Transverse colon (tissue), 4 donors: ENCODE measurements around the gene LDLRAD4. TPM values are rescaled to one million over a fixed set of nuclear protein-coding genes. Genes with fewer than 3 reads are reported as not detected.

Source experiments
- DNase-seq: peaks from one replicate; pipeline ENCODE4 v3.0.0-alpha.2; 2019
- H3K27ac ChIP-seq, 4 donors: fragments of 200-600 bp; sonication (generic); 2 replicates each; pipeline ENCODE4 v1.5.1; 2016 to 2018; ENCODE audit warnings: inconsistent platforms in 4 of 4
- H3K27me3 ChIP-seq: fragments of 200-600 bp; sonication (generic); 2 replicates; pipeline ENCODE4 v1.5.1; 2017; ENCODE audit warnings: inconsistent platforms
- H3K36me3 ChIP-seq, 4 donors: fragments of 200-600 bp; sonication (generic); 2 replicates each; pipeline ENCODE4 v1.5.1; 2017 to 2019; ENCODE audit warnings: inconsistent platforms in 4 of 4
- H3K4me1 ChIP-seq, 4 donors: fragments of 200-600 bp; sonication (generic); 2 replicates each; pipeline ENCODE4 v1.5.1; 2017 to 2020; ENCODE audit warnings: inconsistent platforms in 4 of 4
- H3K4me3 ChIP-seq, 4 donors: fragments of 200-600 bp; sonication (generic); 1 replicate in 1 of 4; 2 replicates in 3 of 4; pipeline versions ENCODE4 v1.5.1 to v1.6.1; 2017 to 2019; ENCODE audit warnings: inconsistent platforms in 4 of 4
- H3K9me3 ChIP-seq, 2 donors: fragments of 200-600 bp; sonication (generic); 2 replicates each; pipeline ENCODE4 v1.5.1; 2017 to 2019; ENCODE audit warnings: inconsistent platforms in 2 of 2
- EP300 ChIP-seq: sonication (generic); formaldehyde crosslinking; IDR thresholded peaks from one replicate; pipeline ENCODE4 v1.6.1; 2017; ENCODE audit warnings: antibody characterized with exemption, low read depth
- POLR2A ChIP-seq: fragments of 450-650 bp; IDR thresholded peaks from one replicate; pipeline ENCODE4 v1.6.1; 2016; ENCODE audit warnings: antibody characterized with exemption, mild to moderate bottlenecking, moderate library complexity
- POLR2AphosphoS5 ChIP-seq, 3 donors: sonication (generic); formaldehyde crosslinking; IDR thresholded peaks; one replicate each; pipeline ENCODE4 v1.6.1; 2016; ENCODE audit warnings: antibody characterized with exemption in 3 of 3
- WGBS, 2 donors: methylation state at CpG; one replicate each; pipeline ENCODE4 v1.1.5; 2018; ENCODE audit warnings: low coverage in 1 of 2; 5-methylcytosine and 5-hydroxymethylcytosine counted together
- in situ Hi-C, 4 donors: fragments of 200-750 bp; cut with MboI; loops; one replicate each; pipeline versions ENCODE4 v1.15.0 to v1.15.1; 2017; ENCODE audit warnings: low sequenced_read_pairs in 3 of 4, low pct_ligation_motif_present in 1 of 4, low pct_unique_long_range_greater_than_20kb in 1 of 4
- intact Hi-C: fragments of 100-400 bp; cut with DNase I; formaldehyde crosslinking; loops from one replicate; pipeline ENCODE4 v1.15.1; 2023; ENCODE audit warnings: low total_unique reads
- total RNA-seq, 4 donors: library from RNA; depleted of rRNA; stranded (reverse); fragments of >200 nt; gene quantifications; one replicate each; pipeline ENCODE4 v1.1.0, GENCODE V29; 2016
- TF ChIP-seq, protein P1 (sequence below), 5 experiments: fragments of 200-600 bp in 3 of 5; fragments of 450-650 bp in 2 of 5; sonication (generic) in 3 of 5; IDR thresholded peaks; 1 replicate in 2 of 5; 2 replicates in 3 of 5; pipeline ENCODE4 v1.5.1; 2016 to 2017; ENCODE audit warnings: antibody characterized with exemption in 5 of 5, inconsistent platforms in 3 of 5, mild to moderate bottlenecking in 2 of 5, moderate library complexity in 1 of 5

Gene LDLRAD4
- total RNA-seq, 4 donors from 2014 or later = 34.8 to 277 (median 60.6) TPM

DNA sequence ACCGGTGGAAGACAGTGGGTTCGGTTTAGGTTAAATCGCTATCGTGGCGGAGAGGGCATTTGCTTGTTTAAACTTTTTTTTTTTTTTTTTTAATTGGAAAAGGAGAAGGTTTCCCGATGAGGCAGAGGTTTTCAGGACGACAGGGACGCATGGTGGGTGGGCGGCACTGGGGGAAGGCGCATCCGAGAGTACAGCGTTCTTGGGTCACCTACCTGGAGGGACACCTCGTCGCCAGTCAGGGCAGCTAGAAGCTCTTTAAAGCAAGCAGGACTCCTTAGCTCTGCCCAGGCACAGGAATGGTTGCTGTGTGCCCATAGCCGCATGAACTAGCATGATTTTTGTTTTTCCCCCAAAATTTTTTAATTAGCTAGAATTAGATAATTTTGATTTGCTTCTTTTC is 437 bp downstream of the LDLRAD4 start:
- 16 to 43% methylated on average over 1 to 15 of the region's 15 CpGs for WGBS, 2 donors
- Histone ChIP-seq H3K4me1 (peaks cover 42 to 74% (median 59%) of the 10 kb centered on the region in 4 donors), H3K36me3 (no peaks in the 10 kb centered on the region), H3K4me3 (peak overlapping the region; percentile 48 to 83 (median 76)), H3K27me3 (no peaks in the 10 kb centered on the region), H3K27ac (peak overlapping the region; percentile 90 to 92 (median 91)), H3K9me3 (no peaks in the 10 kb centered on the region)
- intact Hi-C loops (loop anchor here (5.0 kb wide), 1 partner anchor 413 kb away; no protein-coding TSS in a partner anchor), in situ Hi-C loops (loop anchor here in 3 of 4 donors (25.0 kb wide), 2 partner anchors 318 to 418 kb away; no protein-coding TSS in a partner anchor)
- TF ChIP-seq POLR2AphosphoS5 (IDR thresholded peaks at IDR 0.05) = no peak
- TF ChIP-seq EP300 = no peak
- TF ChIP-seq POLR2A = no peak
- TF ChIP-seq, protein P1, sequence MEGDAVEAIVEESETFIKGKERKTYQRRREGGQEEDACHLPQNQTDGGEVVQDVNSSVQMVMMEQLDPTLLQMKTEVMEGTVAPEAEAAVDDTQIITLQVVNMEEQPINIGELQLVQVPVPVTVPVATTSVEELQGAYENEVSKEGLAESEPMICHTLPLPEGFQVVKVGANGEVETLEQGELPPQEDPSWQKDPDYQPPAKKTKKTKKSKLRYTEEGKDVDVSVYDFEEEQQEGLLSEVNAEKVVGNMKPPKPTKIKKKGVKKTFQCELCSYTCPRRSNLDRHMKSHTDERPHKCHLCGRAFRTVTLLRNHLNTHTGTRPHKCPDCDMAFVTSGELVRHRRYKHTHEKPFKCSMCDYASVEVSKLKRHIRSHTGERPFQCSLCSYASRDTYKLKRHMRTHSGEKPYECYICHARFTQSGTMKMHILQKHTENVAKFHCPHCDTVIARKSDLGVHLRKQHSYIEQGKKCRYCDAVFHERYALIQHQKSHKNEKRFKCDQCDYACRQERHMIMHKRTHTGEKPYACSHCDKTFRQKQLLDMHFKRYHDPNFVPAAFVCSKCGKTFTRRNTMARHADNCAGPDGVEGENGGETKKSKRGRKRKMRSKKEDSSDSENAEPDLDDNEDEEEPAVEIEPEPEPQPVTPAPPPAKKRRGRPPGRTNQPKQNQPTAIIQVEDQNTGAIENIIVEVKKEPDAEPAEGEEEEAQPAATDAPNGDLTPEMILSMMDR (IDR thresholded peaks at IDR 0.05) = no peak
- DNase-seq = no peak

DNA sequence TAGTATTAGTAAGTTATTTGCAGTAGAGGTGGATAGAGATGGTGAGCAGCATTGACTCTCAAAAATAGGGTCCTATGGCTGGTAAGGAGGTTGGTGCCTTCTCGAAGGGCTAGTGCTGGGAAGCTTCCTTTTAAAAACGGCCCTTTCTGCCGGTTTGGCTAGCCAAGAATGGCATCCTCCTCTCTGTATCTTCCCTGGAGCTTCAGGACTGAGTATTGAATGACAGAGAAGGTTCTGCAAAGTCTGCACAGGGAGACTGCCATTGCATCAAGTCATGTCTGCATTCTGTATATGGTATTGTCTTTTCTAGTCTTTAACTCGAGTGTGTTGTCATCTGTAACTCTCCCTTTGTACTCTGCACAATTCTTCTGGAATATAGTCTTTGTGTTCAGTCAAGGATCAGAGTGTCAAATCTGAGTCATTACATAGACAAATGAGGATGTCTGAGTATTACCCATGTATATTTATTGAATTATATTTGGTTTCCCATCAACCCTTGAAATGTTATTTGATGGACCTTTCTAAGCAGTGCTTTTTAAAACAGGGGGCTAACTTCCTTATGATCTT is 1.1 kb downstream of the LDLRAD4 start:
- no peaks in the 10 kb centered on the region for H3K9me3 ChIP-seq
- WGBS, 2 donors = 13 to 17% methylated on average over 1 to 4 of the region's 4 CpGs
- no peak for DNase-seq
- H3K36me3 ChIP-seq = no peaks in the 10 kb centered on the region
- TF ChIP-seq POLR2A = no peak
- peak in 1 of 3 donors; percentile 40 for TF ChIP-seq POLR2AphosphoS5 (IDR thresholded peaks at IDR 0.05)
- H3K4me1 ChIP-seq = peaks cover 44 to 81% (median 61%) of the 10 kb centered on the region in 4 donors
- H3K27ac ChIP-seq = peak overlapping the region; percentile 90 to 92 (median 92)
- no peaks in the 10 kb centered on the region for H3K27me3 ChIP-seq
- H3K4me3 ChIP-seq = peak overlapping the region in 3 of 4 donors; percentile 69 to 83 (median 83)
- in situ Hi-C loops (loop anchor here in 3 of 4 donors (25.0 kb wide), 2 partner anchors 318 to 418 kb away; no protein-coding TSS in a partner anchor), intact Hi-C loops (loop anchor here (5.0 kb wide), 3 partner anchors 48 to 413 kb away; no protein-coding TSS in a partner anchor)

DNA sequence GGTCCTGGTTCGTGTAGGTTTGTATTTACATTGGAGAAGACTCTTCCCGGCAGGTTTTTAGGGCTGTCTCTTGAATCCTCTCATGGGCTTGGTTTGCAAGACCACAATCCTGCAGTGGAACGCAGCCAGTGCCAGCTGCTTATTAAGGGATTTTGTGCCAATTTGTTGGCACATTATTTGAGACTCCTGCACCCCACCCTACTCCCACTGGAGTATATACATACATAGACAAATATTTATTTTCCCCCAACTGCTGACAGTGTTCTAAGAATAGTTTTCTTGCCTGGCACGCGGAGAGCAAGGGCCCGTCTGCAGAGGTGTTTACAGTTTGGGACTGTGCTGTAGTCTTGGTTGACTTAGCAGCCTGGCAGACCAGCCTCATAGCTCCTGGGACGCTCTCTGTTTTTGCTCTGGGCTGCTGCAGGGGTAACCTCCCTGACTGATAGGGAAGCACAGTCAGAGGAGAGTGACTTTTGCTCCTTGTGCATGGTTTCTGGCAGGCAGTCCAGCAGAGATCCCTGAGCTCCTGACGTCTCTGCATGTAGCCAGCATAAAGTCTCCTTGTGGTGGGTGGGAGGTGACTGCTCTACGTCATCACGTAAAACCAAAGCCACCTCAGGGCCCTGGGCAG is 1.9 kb downstream of the LDLRAD4 start:
- peaks cover 44 to 77% (median 61%) of the 10 kb centered on the region in 4 donors for H3K4me1 ChIP-seq
- H3K4me3 ChIP-seq = peak overlapping the region in 2 of 4 donors; percentile 10 to 83
- H3K27me3 ChIP-seq = no peaks in the 10 kb centered on the region
- H3K9me3 ChIP-seq = no peaks in the 10 kb centered on the region
- no peak for TF ChIP-seq EP300
- TF ChIP-seq POLR2AphosphoS5 (IDR thresholded peaks at IDR 0.05) = peak; percentile 20 to 47 (median 28)
- TF ChIP-seq POLR2A = peak; percentile 25
- TF ChIP-seq, protein P1 (IDR thresholded peaks at IDR 0.05) = no peak
- peak overlapping the region; percentile 90 to 92 (median 92) for H3K27ac ChIP-seq
- in situ Hi-C loops (loop anchor here in 3 of 4 donors (25.0 kb wide), 2 partner anchors 317 to 417 kb away; no protein-coding TSS in a partner anchor), intact Hi-C loops (loop anchor here (5.0 kb wide), 2 partner anchors 47 to 157 kb away; no protein-coding TSS in a partner anchor)
- no peaks in the 10 kb centered on the region for H3K36me3 ChIP-seq
- WGBS, 2 donors = 10 to 30% methylated on average over 2 to 10 of the region's 10 CpGs
- DNase-seq = peak; percentile 55

DNA sequence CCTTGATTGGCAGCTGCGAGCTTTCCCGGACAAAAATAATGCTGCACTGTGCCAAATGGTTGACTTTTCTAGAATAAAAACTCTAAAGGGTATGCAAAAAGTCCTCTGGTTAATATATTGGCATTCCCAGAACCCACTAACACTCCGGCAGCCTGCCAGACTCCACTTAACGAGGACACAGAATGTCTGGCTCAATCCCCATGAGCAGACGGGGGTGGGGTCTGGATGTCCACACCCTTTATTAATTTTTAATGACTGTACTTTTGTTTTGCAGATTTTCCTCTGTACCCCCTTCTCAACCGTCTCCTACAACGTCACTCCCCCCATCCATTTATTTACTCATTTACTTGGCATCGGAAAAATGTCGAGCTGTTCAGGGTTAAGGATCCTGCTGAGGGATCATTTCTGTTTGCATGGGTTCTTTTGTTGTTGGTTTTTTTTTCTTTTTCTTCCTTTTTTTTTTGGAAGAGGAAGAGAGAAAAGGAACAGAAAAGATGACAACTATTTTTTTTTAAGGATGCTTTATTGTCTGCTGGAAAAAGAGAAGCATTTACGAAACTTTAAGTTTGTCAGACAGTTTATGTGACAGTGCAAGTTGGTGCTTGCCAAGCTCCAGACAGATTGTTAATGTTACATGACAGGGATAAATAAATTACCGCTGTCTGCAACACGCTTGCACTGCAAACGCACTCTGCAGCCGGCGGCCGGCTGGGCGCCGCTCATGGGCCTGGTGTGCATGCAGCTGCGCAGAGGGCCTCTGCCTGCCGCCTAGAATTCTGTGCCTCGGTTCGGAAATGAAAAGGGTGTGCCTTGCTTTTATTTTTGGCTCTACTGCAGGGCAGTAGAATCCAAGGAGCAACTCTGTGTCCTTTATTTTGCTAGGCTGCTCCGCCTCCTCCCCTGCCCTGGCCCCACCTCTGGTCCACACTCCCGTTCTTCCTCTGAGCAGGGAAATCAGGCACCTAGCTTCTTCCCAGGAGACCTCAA is 3.6 kb downstream of the LDLRAD4 start:
- DNase-seq = peak; percentile 74
- Histone ChIP-seq H3K9me3 (no peaks in the 10 kb centered on the region), H3K4me1 (peaks cover 38 to 62% (median 54%) of the 10 kb centered on the region in 4 donors), H3K27me3 (no peaks in the 10 kb centered on the region), H3K36me3 (no peaks in the 10 kb centered on the region), H3K4me3 (peak overlapping the region in 2 of 4 donors; percentile 0 to 32), H3K27ac (peak overlapping the region; percentile 90 to 92 (median 92))
- intact Hi-C loops (loop anchor here (5.0 kb wide), 2 partner anchors 45 to 155 kb away; no protein-coding TSS in a partner anchor), in situ Hi-C loops (loop anchor here in 3 of 4 donors (25.0 kb wide), 2 partner anchors 315 to 415 kb away; no protein-coding TSS in a partner anchor)
- WGBS, 2 donors = 17 to 32% methylated on average over 10 to 24 of the region's 24 CpGs
- TF ChIP-seq POLR2AphosphoS5 (IDR thresholded peaks at IDR 0.05) = peak; percentile 78 to 82 (median 78)
- TF ChIP-seq, protein P1 (IDR thresholded peaks at IDR 0.05) = no peak
- peak; percentile 51 for TF ChIP-seq EP300
- peak; percentile 32 for TF ChIP-seq POLR2A
